HG03135 (cell line): Measurements from ENCODE around the gene CXXC5.

Experiments used
- ATAC-seq: cut with Tn5 transposase; IDR thresholded peaks from one replicate; pipeline ENCODE4 v1.9.1; 2021; ENCODE audit warnings: mild to moderate bottlenecking, moderate library complexity; ENCODE audit not compliant: unreplicated experiment

CXXC5 gene

DNA sequence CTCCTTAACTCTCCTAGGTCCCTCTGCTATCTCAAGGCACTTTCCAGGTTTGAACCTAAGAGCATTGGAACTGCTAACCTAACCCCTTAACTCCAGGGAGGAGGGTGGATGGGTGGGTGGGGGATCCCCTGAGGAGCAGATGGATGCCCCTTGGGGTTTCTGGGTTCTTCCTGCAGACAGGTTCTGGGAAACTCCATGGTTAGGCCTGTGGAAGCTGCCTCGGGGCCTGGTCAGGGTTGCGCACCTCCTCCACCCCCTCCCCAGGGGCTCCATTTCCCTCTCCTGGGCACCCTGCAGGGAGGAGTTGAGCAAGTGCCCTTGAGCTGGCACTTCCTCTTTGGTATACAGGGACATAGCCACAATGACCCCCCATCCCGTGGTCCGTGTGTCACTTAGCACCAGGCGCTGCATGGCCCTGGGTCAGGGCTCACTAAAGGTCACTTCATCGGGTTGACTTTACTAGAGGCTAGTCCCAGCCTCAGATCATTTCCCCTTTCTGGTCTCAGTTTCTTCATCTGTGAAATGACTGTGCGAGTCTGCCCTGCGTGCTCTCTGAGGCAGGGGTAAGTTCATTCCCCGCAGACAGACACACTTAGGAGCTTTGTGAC is 16.0 kb downstream of the CXXC5 start:
- ATAC-seq = no peak

DNA sequence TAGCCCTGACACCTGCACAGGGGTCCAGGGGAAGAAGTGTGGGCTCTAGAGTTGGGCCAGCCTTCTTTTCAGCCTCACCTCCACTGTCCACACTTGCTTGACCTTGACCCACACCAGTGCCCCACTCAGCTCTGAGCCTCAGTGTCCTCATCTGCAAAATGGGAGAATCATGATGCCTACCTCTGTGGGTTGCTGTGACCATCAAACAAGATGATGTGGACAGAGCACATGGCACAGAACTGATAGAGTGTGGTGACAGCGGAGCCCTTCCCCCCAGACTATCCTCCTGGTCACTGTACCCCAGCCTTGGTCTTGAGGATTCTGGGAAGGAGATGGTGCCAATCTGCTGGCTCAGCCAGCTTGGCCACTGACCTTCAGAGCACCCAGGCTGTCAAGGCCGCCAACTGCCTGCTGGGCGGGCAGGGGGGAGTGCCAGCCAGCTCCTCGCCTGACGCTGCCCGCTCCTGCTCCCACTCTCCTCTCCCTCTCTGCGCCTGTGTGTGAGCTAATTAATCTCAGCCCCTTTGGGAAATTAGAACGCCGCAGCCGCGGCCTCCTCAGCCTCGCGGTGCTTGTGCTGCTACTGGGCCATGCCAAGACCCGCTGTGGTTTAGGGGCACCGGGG is 16.7 kb downstream of the CXXC5 start:
- ATAC-seq = no peak

DNA sequence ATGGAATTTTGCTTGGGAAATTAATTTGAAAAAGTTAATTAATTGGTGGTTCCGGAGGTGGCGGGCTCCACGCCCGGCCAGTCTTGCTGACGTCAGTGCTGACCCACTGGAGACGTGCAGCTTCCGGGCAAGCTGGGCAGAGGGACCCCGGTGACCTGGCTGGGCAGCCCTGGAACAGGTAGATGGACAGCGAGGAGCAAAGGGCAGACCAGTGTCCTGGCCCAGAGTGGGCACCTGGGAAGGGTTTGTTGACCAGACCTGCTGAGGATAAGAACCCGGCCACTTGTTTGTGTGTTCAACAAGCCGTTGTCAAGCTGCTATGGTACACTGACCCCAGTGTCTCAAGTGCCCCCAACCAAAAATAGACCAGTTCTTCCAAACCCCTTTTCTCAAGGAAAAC is 17.5 kb downstream of the CXXC5 start:
- no peak for ATAC-seq

DNA sequence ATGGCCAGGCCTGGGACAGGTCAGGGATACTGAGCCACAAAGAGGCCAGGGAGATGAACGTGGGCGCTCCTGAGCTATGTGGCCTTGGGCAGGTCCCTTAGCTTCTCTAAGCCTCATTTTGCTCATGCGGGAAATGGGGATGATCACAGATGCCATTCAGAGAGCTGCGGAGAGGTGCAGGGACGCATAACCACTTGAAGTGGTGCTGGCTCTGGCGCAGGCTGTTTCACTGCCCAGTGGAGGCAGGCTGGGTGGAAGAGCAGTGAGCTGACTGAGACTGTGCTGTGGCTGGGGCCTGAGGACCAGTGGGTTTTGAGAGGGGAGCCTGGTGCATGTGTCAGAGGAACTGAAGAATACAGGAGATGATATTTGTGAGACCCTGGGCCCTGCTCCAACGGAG is 18.4 kb downstream of the CXXC5 start:
- no peak for ATAC-seq

DNA sequence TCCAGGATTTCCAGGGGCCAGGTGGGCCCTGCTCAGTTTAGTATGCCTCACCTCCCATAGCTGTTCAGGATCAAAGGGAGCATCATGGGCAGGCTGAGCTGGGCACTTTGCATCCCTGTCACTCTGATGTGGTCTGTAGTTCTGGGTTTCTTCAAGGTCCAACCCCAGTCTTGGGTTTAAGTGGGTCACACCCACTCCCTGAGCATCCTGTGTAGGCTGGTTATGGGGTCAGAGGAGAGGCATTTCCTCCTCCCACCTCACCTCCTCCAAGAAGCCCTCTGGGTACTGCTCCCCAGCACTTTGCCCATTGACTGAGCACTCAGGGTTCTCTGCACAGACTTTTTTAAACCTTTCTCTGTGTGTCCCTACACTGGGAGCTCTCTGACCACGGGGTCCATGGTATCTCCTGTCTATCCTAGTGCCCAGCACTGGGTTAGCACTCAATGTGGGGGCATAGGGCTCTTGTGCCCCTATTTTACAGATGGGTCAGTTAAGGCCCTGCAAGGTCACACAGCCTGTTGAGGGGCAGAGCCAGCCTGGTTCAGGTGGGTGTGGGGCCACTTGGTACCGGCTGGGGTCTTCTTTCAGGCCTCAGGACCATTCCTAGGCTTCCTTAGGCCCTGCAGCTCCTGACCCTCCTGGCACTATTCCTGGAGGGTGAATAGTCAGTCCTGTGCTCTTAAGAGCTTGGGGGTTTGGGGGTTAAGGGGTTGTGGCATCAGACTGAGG is 19.0 kb downstream of the CXXC5 start:
- no peak for ATAC-seq

DNA sequence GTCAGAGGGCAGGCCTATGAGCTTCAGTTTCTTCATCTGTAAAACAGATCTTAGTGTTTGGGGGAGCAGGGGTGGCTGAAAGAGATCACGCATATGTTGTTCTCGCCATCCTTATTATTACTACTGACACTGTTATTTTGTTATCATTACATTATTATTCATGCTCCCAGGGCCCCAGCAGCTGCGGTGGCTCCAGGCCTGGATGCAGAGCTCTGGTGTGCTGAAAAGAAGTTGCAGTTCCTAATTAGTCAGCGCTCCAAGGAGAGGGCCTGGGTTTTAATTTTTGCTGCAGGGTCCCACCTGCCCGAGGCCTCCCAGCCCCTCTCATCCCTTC is 19.5 kb downstream of the CXXC5 start:
- no peak for ATAC-seq

DNA sequence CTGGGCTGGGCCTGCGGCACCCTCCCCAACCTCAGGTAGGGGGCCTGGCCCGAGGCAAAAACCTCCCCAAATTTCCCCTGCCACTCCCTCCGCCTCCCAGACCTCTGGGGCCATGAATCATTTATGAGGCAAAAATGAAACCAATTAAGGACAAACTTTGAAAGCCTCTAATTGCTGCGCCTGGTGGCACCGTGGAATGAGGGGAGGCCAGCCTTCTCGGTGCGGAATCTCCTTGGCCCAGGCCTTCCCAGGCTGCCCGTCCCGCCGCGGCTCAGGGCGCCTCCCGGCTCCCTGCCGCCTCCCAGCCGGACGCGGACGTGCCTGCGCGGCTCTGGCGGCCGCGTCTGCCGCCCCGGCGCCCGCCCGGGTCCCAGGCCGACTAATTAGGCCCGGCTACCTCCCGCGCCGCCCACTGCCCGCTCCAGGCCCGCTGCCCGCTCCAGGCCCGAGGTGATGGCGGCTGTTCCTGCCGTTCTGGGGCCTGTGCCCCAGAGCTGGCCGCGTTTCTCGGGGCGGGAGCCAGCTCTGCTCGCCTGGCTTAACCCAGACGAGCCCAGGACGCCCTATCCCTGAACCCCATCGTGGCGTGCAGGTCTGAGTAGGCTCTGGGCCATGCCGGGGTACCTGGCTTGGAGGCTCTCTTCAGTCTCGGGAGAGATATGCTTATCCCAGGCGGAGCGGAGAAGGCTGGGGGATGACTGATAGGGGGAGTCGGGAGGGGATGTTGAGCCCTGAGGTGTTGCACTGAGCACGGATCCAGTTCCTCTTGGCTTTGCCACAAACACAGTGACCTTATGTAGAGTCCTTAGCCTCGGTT is 20.1 kb downstream of the CXXC5 start:
- no peak for ATAC-seq

DNA sequence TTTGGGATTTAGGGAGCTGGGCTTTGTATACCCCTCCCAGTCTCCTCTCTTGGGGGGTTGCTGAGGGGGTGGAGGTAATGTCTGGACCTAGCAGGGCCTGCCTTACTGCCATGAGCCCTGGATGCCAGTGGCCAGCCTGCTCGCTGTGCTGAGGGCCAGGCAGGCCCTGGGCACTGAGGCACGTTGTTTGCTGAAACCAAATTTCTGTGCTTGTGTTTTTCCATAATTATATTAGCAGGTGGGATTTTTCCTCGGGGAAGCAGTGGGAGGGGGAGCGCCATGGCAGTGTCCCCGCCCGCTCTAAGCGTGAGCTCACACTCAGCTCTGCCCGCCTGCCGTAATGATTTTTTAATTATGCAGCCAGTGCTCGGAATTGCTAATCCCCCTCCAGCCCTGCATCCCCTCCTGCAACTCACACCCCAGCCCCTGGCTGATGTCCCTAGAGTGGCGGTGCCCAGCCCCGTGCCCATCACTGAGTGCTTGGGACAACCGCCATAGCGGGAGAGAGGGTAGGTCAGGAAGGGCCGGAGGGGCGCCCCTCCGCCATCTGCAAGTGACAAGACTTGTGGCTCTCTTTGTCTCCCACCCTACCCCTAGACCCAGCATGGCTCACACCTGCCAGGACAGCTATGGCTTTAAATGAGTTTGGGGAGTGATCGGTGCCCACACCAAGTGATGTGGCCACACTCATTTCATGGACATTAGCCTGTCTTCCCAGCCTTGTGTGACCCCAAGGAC is 20.9 kb downstream of the CXXC5 start:
- ATAC-seq = no peak

DNA sequence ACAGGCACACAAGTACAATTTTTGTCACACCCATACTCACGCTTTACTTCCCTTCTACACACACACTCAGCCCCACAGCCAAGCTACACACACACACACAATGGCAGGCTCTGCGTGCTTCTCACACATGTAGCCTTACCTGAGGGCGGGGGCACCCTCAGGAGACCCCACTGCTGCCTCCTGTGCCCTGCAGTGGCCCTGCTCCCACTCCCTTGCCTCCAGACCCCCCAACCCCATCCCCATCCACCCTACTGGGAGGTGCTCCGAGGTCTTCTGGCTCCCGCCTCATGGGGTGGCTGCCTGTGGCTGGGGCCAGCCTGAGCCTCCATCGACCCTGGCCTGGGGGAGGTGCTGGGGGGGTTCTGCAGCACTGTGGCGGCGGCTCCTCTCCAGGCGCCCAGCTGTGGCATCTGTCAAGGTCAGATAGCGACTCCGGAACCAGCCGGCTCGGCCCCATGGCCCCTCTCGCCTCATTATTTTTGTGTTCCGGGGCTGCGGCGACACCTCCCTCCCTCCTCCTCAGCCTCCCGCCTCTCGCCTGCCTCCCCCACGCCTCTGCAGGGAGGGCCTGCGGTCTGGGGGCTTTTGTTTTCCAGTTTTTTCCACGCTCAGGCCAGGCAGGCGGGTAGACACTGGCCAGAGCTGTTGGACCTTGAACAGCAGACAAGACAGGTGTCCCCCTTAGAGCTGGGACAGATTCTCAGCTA is 21.7 kb downstream of the CXXC5 start:
- peak; percentile 25 for ATAC-seq

DNA sequence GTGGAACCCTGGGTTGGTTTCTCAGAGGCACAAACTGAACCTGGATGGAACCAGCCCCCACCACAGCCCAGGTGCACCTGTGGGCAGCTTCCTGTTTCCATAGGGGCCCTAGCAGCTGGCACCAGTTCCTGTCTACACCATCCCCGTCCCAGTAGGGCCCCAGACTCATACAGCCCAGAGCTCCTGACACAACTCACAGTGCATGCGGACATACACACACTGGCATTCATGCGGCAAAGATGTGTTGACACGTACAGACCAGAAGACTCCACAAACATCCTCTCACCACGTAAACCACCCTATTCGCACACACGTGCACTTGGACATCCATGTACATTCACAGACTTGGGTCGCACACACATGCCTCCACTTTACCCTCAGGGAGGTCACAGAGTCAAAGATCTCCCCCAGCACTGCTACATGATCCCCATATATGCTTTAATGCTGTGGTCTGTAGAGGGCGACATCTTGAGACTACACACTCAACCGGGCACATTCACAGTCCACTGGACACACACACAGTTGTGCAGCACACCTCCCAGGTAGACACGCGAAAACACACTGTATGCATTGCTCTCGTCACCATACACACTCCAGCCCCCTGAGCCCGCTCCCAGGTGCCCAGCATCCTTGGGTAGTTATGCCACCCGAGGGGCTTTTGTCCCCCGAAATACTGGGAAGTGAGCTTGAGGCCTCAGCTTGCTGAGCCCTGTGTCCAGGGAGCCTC is 22.4 kb downstream of the CXXC5 start:
- ATAC-seq = peak; percentile 45

DNA sequence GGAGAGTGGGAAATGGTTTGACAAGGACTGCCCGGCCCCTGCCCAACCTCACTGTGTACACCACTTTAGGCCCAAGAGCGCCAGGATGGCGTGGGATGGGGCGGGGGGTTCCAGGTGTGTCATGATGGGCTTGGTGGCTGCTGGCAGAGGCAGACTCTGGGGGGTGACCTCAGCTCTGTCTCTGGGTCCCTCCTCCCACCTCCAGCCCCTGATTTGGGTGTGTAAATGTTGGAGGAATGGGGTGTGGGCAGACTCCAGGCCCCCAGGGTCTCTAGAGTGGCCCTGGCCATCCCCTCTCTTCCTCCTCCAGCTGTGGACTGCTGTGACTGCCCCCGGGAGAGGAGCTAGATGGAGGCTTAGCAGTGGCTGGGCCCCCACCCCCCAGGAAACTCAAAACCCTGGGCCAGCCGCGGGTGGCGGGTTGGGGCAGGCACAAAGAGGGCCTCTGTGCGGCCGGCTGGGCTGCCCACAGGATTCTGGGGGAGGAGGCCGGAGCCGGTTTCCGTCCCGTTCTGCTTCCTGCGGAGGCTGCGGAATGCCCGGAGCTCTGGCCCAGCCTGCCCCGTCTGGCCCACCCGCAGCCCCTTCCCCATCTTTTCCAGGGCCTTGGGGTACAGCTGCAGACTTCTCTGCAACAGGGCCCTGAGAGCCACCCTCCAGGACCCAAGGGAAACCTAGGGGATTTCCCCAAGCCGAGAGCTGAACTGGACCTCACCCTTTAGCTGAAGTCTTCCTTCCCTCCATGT is 23.1 kb downstream of the CXXC5 start:
- ATAC-seq = no peak

DNA sequence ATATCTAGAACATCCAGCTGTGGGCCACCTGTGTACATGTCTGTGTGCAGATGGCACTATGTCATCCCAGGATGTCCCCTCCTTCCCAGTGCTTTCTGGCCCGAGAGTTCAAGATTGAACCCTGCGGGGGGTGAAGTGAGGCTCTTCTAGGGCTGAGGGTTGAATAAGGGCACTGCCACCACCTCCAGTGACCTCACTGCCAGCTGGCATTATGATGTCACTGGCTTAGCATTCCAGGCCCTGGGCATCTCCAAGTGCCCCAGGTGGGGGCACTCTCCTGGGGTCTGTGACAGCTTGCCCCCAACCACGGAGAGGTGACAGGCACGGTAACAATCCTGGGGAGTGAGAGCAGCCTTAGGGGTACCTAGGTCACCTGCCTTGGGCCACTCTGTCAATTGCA is 27.1 kb downstream of the CXXC5 start:
- ATAC-seq = no peak

DNA sequence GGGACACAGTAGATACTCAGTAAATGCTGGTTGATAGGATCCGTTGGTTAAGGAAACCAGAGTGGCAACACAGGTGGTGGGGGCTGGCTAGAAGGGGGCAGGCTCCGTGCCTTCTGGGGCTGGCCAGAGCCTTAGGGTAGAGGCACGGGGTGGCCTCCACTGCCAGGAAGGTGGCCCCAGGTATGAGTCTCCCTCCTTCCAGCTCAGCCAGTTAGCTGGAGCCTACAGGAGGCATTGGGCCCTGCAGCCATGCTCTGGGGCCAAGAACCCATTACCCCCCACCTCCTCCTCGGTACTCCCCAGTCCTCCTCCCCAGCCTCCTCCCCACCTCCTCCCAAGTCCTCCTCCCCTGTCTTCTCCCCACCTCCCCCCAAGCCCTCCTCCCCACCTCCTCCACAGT is 27.7 kb downstream of the CXXC5 start:
- ATAC-seq = no peak

DNA sequence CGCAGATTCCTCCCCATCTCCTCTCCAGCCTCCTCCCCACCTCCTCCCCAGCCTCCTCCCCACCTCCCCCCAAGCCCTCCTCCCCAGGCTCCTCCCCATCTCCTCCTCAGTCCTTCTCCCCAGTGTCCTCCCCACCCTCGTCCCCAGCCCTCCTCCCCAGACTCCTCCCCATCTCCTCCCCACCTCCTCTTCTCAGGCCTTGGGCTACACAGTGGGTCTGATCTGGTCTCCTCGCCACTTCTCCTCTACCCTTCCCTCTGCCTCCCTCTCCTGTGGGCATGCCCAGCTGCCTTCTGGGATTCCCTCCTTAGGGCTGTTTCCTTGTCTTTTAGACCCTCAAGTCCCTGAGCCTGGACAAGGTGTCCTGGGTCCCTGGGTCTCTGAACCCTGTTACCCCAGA is 28.3 kb downstream of the CXXC5 start:
- ATAC-seq = no peak

DNA sequence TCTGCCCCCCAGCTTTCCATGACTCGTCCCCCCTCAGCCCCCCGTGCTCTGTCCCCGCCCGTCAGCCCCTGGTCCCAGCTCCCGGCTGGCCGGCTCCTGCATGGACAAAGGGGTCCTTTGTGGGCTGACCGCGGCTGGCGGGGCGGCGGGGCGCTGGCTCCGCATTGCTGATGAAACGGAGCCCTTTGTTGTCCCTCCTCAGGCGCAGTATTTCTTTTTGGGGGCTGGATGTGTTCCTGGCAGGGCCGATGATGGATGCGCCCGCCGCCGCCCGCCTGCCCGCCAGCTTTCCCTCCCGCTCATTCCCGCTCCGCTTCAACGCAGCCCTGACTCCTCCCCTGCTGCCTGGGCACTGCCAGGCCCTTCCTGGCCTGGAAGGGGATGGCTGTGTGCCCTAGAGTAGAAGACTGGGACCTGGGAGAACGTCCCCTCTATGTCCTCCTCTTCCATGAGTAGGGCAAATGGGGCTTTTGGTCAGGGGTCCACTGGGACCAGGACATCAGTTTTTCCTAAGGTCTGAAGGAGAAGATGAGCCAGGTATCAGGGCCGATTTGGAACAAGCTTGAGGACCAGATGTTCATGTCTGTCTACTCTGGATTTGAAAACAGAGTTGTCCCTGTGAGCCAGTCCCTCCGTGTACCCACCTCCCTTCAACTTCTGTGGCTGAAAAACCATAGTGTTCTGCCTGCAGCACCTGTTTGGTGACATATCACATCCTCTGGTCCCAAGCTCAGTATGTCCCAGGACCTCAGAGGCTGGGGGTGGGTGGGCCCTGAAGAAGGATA is 29.0 kb downstream of the CXXC5 start:
- no peak for ATAC-seq

DNA sequence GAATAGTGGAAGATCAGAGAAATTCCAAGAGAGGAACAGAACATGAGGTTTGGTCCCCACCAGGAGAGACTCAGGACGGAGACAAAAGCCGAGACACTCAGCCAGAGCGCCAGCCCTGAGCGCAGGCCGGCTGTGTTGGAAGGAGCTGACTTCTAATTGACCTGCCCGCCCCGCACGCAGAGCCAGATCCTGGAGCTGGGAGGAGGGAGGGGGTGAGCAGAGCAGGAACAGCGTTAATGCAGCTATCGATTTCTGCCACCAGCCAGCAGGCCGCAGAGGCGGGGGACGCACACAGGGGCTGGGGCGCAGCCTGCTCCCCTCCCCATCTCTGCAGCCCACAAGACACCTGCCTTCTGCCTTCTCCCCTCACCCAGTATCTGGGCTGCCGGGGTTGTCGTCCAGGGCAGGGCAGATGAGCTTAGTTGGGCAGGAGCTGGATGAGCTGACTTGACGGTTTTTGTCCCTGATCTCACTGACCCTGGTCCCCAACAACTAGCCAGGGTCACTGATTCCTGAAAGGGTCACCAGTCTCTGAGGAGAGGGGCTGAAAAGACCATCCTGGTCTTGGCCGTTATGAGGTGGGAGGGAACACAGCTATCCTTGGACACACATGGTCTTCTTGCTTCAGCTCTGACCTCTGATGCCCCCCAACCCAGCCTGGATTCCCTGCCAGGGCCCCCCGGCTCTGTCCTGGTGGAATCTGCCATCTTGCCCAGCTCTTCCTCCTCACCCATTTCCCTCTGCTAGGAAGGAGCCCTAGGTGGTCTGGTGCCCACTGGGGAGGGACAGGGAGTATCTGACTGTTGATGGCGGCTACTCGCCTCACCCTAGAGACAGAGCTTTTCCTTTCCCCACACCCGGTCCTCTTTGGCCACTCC is 29.8 kb downstream of the CXXC5 start:
- no peak for ATAC-seq
